Peyer's patch (tissue), 4 donors: ENCODE measurements around the gene HHATL.

ENCODE experiments used
- CTCF ChIP-seq, 6 experiments: fragments of 450-650 bp in 4 of 6; fragments of 200-600 bp in 2 of 6; sonication (generic) in 1 of 6; IDR thresholded peaks; one replicate each; pipeline ENCODE4 v1.5.1; 2017 to 2019; ENCODE audit warnings: antibody characterized with exemption in 6 of 6, mild to moderate bottlenecking in 3 of 6, moderate library complexity in 1 of 6
- POLR2A ChIP-seq, 2 donors: fragments of 450-650 bp; IDR thresholded peaks; one replicate each; pipeline ENCODE4 v1.5.1; 2017; ENCODE audit warnings: antibody characterized with exemption in 2 of 2, mild to moderate bottlenecking in 2 of 2, moderate library complexity in 2 of 2

DNA sequence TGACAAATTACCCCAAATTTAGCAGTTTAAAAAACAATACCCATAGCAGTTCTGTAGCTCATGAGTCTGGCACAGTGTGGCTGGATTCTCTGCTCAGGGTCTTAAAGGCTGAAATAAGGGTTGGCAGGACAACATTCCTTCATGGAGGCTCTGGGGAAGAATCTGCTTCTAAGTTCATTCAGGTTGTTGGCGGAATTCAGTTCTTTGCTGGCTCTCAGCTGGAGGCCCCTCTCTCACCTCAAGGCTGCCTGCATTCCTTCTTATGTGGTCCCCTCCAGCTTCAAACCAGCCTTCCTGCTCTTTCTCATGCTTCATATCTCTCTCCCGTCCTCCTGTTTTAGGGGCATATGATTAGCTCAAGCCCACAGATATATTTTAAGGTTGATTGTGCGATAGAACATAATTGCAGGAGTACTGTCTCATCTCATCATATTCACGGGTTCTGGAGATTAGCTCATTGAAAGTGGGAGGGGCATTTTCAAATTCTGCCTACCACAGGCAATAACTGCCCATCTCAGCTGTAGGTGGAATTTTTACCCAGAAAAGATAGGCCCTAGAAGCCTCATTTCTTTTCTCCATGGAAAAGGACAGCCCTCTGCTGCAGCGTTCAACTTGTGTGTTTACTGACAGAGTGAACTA, 54.7 kb downstream of the HHATL start:
- TF ChIP-seq POLR2A (IDR thresholded peaks at IDR 0.05) = no peak
- no peak for TF ChIP-seq CTCF (IDR thresholded peaks at IDR 0.05)
